Measurements from ENCODE around the gene THRB. TPM values are rescaled to one million over a fixed set of nuclear protein-coding genes. Genes with fewer than 3 reads are reported as not detected.

The THRB gene
- polyA plus RNA-seq, 1 of the 3 experiments (the other 2 are of a cell fraction): 0.02 TPM

DNA sequence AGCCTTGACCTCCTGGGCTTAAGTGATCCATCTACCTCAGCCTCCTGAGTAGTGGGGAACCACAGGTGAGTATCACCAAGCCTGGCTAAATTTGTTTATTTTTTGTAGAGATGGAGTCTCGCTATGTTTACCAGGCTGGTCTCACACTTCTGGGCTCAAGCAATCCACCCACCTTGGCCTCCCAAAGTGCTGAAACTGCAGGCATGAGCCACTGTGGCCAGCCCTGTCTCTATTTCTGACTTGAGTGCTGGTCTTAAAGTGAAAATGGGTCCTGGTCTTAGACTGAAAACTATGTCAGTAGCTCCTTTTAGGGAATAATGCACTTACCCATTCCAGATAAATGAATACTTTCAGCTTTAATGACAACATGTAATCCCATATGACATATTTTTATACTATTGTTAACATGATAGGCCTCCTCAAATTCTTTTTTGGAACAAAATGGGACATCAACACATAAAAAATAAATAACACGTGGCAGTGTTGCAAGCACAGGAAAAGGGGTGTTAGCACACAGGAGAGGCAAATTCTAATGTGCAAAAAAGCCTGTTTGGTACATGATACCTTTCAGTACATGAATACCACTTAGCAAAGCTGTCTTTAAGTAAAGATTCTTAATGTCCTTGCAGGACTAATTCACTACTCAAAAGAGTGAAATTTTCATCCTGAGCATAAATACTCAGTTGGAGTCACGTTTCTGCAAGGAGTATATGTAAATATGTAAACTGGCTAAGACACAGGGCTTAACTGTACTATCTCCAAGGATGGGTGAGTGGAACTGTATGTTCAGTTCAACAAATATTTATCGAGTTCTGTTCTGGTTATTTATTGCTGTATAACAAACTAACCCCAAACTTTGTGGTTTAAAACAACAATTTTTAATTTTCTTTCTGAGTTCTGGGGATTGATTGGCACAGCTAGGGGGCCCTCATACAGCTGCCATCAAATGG is 354.9 kb downstream of the THRB start:
- CTCF ChIA-PET: no interaction called here
- Histone ChIP-seq H3K9me2 (no peaks in the 10 kb centered on the region), H3K9me3 (no peaks in the 10 kb centered on the region), H4K20me1 (ENCODE audit: insufficient read depth) (no peaks in the 10 kb centered on the region), H3K27ac (ENCODE audit: low read depth in 2 of 2, low read length in 1 of 2) (no peak overlapping the region), H3K9ac (no peak overlapping the region), H2AFZ (ENCODE audit: low read depth) (no peak overlapping the region), H3K4me1 (ENCODE audit: control insufficient read depth in 1 of 2, insufficient read depth in 2 of 2, low read depth in 1 of 2, low read length in 1 of 2) (peaks cover 0 to 3% of the 10 kb centered on the region in 2 experiments; a peak in 1 of 4 replicates), H3K27me3 (ENCODE audit: insufficient read depth) (no peaks in the 10 kb centered on the region), H3K4me3 (ENCODE audit: low read depth in 2 of 2, low read length in 1 of 2) (no peak overlapping the region), H3K79me2 (ENCODE audit: insufficient read depth) (no peaks in the 10 kb centered on the region), H3K4me2 (no peak overlapping the region), H3F3A (replicated peaks; ENCODE audit: insufficient read depth) (no peaks in the 10 kb centered on the region), H3K36me3 (replicated peaks in 1 of 2; ENCODE audit: control insufficient read depth in 1 of 2, insufficient read depth in 2 of 2, low read length in 1 of 2) (no peaks in the 10 kb centered on the region)
- DNase-seq: no peak
- 83% methylated on average over 4 of the region's 4 CpGs for WGBS (ENCODE audit: low lambda C conversion rate)
- POLR2A ChIA-PET: no interaction called here
- TF ChIP-seq RFX5 (IDR thresholded peaks at IDR 0.05; ENCODE audit: low read length): no peak
- TF ChIP-seq IRF3 (IDR thresholded peaks at IDR 0.05; ENCODE audit: low read depth, low read length): no peak
- no peak for TF ChIP-seq YY1 (IDR thresholded peaks at IDR 0.05; ENCODE audit: low read depth)
- TF ChIP-seq RCOR1 (IDR thresholded peaks at IDR 0.05; ENCODE audit: low read length): no peak
- no peak for TF ChIP-seq SMC3 (IDR thresholded peaks at IDR 0.05; ENCODE audit: low read depth, low read length)
- no peak for TF ChIP-seq FOSL2 (IDR thresholded peaks at IDR 0.05; ENCODE audit: borderline replicate concordance, low read depth)
- TF ChIP-seq, protein P1, sequence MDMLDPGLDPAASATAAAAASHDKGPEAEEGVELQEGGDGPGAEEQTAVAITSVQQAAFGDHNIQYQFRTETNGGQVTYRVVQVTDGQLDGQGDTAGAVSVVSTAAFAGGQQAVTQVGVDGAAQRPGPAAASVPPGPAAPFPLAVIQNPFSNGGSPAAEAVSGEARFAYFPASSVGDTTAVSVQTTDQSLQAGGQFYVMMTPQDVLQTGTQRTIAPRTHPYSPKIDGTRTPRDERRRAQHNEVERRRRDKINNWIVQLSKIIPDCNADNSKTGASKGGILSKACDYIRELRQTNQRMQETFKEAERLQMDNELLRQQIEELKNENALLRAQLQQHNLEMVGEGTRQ (IDR thresholded peaks at IDR 0.05; ENCODE audit: borderline replicate concordance, low read depth, low read length): no peak
- TF ChIP-seq RAD21 (IDR thresholded peaks at IDR 0.05; ENCODE audit: low read length): no peak
- TF ChIP-seq FOXM1 (IDR thresholded peaks at IDR 0.05; ENCODE audit: low read depth): no peak
- no peak for TF ChIP-seq CTCF (IDR thresholded peaks at IDR 0.05)
- no peak for TF ChIP-seq ZBTB33 (IDR thresholded peaks at IDR 0.05; ENCODE audit: borderline replicate concordance, low read depth)
- TF ChIP-seq EP300 (IDR thresholded peaks at IDR 0.05; ENCODE audit: borderline replicate concordance in 1 of 2, low read depth in 1 of 2, low read length in 1 of 2): no peak
- TF ChIP-seq MXI1 (IDR thresholded peaks at IDR 0.05; ENCODE audit: low read depth, low read length): no peak
- TF ChIP-seq NRF1 (IDR thresholded peaks at IDR 0.05; ENCODE audit: low read depth, low read length): no peak
- TF ChIP-seq GATA2 (CRISPR knock-in tag; IDR thresholded peaks at IDR 0.05): no peak
- TF ChIP-seq CHD2 (IDR thresholded peaks at IDR 0.05; ENCODE audit: low read length, partially characterized antibody): no peak
- TF ChIP-seq ELF1 (IDR thresholded peaks at IDR 0.05): no peak
- no peak for TF ChIP-seq POLR2AphosphoS5 (IDR thresholded peaks at IDR 0.05; ENCODE audit: low read depth, low read length)
- TF ChIP-seq NFIC (IDR thresholded peaks at IDR 0.05; ENCODE audit: borderline replicate concordance): no peak
- TF ChIP-seq TAF1 (IDR thresholded peaks at IDR 0.05; ENCODE audit: borderline replicate concordance, low read depth, low read length): no peak
